HG03439 (cell line): Measurements from ENCODE around the gene EFNA2.
A peak's percentile ranks its signal among the peaks of the same experiment; 100 is the strongest.

Experiments used
- ATAC-seq: cut with Tn5 transposase; IDR thresholded peaks from one replicate; pipeline ENCODE4 v1.9.1; 2021; ENCODE audit warnings: mild to moderate bottlenecking, moderate library complexity; ENCODE audit not compliant: unreplicated experiment

Gene EFNA2

GRCh38 chr19:1271528-1272422 lies 13.9 kb upstream of the EFNA2 start:
- ATAC-seq: no peak

DNA sequence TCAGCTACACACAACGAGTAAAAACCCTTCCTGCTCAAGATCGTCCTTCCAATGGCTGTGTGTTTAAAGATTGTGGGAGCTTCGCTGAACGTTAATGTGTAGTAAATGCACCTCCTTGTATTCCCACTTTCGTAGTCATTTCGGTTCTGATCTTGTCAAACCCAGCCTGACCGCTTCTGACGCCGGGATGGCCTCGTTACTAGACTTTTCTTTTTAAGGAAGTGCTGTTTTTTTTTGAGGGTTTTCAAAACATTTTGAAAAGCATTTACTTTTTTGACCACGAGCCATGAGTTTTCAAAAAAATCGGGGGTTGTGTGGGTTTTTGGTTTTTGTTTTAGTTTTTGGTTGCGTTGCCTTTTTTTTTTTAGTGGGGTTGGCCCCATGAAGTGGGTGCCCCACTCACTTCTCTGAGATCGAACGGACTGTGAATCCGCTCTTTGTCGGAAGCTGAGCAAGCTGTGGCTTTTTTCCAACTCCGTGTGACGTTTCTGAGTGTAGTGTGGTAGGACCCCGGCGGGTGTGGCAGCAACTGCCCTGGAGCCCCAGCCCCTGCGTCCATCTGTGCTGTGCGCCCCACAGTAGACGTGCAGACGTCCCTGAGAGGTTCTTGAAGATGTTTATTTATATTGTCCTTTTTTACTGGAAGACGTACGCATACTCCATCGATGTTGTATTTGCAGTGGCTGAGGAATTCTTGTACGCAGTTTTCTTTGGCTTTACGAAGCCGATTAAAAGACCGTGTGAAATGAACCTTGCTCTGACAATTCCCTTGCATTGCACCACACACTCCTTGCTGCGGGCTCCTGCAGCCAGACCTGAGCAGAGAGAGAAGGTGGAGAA lies 13.0 kb upstream of the EFNA2 start:
- ATAC-seq: no peak

DNA sequence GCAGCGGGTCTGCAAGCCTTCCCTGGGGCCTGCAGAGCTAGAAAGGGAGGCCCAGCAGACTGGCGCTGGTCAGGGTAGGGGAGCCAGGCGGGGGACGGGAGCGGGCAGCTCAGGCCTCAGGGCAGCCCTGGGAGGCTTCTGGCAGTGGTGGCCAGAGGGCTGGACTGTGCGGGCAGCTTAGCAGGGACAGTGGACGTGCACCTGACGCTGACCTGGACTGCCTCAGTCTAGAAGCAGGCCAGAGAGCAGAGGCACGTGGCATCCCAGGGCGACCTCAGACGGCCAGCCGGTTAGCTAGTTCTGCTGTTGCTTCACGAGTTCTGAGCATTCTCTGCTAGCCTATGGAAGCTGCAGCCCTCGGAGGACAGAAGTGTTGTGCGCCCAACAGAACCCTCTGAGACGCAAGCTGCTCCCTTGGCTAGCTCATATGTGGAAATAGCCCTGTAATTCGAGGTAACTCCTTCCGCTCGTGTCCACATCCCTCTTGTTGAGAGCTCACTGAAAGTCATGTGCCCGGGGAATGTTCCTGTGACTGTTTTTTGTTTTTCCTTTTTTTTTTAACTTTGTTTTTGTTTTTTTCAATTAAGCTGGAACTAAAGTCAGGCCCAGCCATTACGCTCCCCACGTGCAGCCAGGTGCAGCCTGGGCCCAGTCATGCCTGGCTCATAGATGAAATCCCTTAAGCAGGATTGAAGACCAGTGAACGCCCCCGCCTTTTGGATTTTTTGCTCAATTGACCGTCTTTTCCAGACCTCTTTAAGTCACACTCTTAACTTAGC lies 12.2 kb upstream of the EFNA2 start:
- ATAC-seq: no peak

DNA sequence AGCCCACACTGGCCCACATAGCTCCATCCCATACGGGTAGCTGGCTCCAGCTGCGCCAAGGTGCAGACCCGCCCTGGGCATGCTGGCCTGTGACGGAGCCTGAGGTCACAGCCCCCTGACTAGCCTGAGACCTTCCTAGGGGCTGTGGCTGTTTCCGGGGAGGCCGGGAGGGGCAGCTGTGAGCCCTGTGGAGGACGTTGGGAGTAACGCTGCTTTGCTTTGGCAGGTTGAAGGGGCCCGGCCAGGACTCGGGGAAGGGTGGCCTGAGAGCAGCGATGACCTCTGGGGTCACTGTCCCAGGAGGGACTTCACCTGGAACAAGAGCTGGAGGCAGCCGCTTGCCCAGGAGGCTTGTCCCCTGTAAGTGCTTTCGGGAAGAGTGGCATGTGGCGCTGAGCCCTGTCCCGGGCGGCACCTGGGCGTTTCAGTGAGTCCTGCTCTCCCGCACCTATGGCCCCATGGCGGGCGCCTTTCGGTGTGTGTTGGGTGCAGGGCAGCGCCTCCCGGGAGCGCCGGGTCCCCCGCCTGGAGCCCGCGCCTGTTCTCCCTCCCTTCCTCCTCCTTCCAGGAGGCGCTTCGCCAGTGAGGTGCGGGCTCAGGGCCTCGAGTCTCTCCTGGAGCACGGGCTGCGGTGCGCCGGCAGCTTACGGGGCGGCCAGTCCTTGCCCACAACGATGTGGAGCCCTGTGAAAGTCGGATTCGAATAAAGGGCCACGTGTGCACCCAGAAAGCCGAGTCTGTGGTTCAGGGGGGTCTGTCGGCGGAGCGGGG lies 11.4 kb upstream of the EFNA2 start:
- ATAC-seq: no peak

- no peak for ATAC-seq
Observed at GRCh38 chr19:1274852-1275259, 10.8 kb upstream of the EFNA2 start.

- ATAC-seq: peak; percentile 65
Observed at GRCh38 chr19:1275260-1275975, 10.3 kb upstream of the EFNA2 start, which contains the start of gene FAM174C. Gene FAM174C (plus strand): TSS chr19:1275530. CDS start chr19:1275550, 20 bp downstream.

GRCh38 chr19:1275976-1276627 lies 9.6 kb upstream of the EFNA2 start:
- peak; percentile 1 for ATAC-seq

DNA sequence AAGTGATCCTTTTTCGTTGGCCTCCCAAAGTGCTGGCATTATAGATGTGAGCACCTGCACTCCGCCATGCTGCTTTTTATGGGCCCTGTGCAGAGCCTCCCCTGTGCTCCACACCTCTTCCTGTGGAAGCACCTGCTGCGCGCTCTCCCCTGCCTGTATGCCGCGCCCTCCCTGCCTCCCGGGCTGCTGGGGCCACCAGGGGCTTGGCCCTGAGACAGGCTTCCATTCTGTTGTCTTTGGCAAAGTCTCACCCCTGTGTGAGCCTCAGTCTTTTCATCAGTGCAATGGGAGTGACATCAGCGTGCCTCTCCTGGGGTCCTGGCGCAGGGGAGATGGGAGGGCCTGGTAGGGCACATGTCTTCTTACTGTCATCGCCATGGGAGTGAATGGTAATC lies 9.0 kb upstream of the EFNA2 start:
- ATAC-seq: no peak

DNA sequence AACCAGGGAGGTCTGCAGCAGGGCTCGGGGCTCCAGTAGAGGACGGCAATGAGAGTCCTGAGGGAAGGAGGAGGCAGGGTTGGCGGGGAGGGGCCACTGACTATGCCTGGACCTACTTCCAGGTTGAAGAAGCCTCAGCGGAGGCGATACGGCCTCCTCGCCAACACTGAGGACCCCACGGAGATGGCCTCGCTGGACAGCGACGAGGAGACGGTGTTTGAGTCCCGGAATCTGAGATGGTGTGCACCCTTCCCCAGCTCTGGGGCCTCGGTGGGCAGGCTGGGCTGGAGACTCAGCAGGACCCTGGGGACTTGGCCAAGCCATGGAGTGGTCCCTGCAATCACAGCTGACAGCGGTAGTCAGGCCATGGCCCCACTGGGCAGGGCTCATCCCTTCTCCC lies 8.6 kb upstream of the EFNA2 start:
- no peak for ATAC-seq

DNA sequence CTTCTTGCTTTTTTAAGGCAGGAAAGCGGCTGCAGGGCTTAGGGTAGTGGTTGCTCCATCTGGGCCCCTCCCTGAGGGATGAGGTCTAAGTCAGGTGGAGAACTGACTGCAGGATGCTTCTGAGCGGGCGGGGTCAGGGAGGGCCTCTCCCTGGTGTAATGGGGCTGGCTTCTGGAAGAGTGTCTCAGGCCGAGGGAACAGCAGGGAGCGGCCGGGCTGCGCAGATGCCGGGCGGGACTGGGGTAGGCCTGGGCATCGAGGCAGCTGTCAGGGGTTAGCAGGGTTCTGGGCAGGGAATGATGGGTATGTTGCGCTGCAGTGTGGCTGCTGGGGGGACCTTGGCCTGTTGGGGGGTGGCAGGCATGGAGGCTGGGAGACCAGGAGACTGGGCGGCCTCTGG lies 7.6 kb upstream of the EFNA2 start:
- no peak for ATAC-seq

- ATAC-seq: no peak
Observed at GRCh38 chr19:1278713-1279660, 6.7 kb upstream of the EFNA2 start.

DNA sequence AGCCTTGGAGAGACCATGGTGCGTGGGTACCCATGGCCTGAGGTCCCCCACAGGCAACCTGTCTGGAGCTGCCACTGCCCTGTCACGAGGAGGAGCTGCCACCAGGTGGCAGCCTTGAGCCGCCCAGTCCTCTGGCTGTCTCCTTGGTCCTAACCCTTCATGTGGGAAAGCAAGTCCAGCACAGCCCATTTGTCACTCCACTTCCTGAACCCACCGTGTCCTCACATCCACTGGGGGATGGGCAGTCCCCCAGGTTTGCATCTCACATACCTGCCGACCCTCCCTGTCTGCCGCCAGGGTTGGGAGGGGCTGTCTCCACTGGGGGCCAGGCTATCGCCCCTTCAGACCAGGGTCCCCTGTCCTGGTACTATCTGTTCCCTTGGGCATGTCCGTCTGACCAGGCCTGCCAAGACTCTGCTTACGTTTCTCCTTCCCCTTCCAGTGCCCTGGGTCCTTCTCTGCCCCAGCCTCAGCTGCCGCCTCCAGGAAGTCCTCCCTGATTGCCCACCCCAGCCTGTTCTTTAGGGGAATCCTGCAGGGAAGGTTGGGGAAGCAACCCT lies 5.8 kb upstream of the EFNA2 start:
- ATAC-seq: no peak

DNA sequence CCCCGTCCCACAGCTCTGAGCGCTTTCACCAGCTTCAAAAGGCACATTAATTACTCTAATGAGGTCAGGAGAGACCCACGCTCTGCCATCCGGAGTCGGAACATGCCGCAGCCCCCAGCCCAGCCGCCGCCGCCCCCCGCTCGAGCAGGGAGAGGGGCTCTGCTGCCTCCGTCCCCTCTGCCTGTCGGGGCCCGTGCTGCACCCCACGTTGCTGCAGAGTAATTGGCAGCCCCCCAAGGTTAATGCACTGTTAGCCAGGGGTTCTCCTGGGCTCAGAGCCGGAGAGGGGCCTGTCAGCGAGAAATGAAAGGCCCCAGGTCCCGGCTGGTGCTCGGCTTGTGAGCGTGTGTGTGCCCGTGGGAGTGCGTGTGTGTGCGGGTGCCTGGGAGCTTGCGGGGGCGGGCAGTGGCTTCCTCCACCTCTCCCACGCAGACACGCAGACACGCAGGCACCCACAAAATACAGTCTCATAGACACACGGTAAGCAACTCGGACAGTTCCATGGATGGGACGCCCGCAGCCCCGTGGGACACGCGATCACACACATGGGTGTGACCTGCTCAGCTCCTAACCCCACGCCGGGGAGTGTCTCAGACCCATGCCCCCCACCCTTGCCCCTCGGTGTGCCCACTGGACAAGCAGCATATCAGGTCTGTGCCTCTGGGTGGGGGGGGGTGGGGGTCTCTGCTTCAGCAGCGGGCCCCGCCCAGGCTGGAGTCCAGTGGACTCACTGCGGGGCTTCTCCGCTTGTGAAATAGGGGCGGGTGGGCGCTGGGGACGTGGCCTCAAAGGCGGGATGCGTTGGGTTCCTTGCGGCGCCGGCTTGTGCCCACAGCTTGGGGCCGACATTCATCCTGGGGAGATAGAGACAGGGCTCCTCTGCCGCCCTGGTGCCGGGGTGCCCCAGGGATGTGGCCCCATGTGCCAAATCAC lies 4.8 kb upstream of the EFNA2 start:
- no peak for ATAC-seq

DNA sequence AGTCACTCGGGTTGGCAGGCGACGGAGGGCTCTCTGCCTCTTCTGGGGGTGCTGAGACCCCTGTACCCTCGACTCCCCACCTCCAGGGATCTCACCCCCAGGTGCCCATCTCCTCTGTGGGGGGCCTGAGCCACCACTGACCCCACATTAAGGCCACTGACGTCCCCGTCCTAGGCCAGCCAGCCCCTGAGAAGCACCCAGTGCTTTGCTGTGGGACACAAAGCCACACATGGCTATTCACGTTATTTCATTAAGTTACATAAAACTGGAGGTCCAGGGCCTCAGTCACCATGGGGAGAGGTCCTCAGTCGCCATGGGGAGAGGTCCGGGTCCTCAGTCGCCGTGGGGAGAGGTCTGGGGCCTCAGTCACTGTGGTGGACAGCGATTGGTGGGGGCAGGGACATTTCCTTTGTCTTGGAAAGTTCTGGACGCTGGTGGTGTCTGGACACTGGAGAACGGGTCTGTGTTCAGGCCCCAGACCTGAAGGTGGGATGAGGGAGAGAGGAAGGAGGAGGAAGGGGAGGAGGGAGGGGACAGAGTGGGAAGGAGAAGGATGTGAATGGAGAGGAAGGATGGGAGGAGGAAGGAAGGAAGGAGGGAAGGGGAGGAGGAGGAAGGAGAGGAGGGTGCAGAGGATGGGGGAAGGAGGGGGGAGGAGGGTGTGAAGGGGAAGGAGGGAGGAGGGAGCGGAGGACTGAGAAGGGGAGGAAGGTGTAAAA lies 3.9 kb upstream of the EFNA2 start:
- ATAC-seq: no peak

- ATAC-seq: no peak
Observed at GRCh38 chr19:1282588-1283206, 3.0 kb upstream of the EFNA2 start.
